HEK293 (cell line): ENCODE results near the gene NOL4L.
A peak's percentile ranks its signal among the peaks of the same experiment; 100 is the strongest.

Experiments
- KLF16 ChIP-seq: fragments of 450-650 bp; formaldehyde crosslinking; IDR thresholded peaks from 2 replicates; pipeline ENCODE4 v1.5.1; 2017; ENCODE audit warnings: missing biosample characterization, missing genetic modification characterization
- KLF8 ChIP-seq: fragments of 450-650 bp; formaldehyde crosslinking; IDR thresholded peaks from 2 replicates; pipeline ENCODE4 v1.5.1; 2016; ENCODE audit warnings: missing biosample characterization, missing genetic modification characterization
- PRDM6 ChIP-seq: fragments of 450-650 bp; formaldehyde crosslinking; IDR thresholded peaks from 2 replicates; pipeline ENCODE4 v1.5.1; 2017; ENCODE audit warnings: missing biosample characterization, missing genetic modification characterization
- SCRT2 ChIP-seq: fragments of 450-650 bp; formaldehyde crosslinking; IDR thresholded peaks from 2 replicates; pipeline ENCODE4 v1.5.1; 2016; ENCODE audit warnings: missing biosample characterization, missing genetic modification characterization
- SP2 ChIP-seq: fragments of 450-650 bp; formaldehyde crosslinking; IDR thresholded peaks from 2 replicates; pipeline ENCODE4 v1.5.1; 2016; ENCODE audit warnings: missing biosample characterization, missing genetic modification characterization
- ZBTB10 ChIP-seq: fragments of 450-650 bp; formaldehyde crosslinking; IDR thresholded peaks from 2 replicates; pipeline ENCODE4 v1.5.1; 2016; ENCODE audit warnings: missing biosample characterization, missing genetic modification characterization
- ZBTB48 ChIP-seq: fragments of 450-650 bp; formaldehyde crosslinking; IDR thresholded peaks from 2 replicates; pipeline ENCODE4 v1.5.1; 2016; ENCODE audit warnings: missing biosample characterization, missing genetic modification characterization
- ZFHX2 ChIP-seq: fragments of 450-650 bp; formaldehyde crosslinking; conservative IDR thresholded peaks from 2 replicates; pipeline ENCODE4 v1.5.1; 2016; ENCODE audit warnings: missing biosample characterization, missing genetic modification characterization
- ZNF114 ChIP-seq: fragments of 450-650 bp; formaldehyde crosslinking; IDR thresholded peaks from 2 replicates; pipeline ENCODE4 v1.5.0; 2017; ENCODE audit warnings: missing biosample characterization, missing genetic modification characterization
- ZNF133 ChIP-seq: fragments of 450-650 bp; formaldehyde crosslinking; IDR thresholded peaks from 2 replicates; pipeline ENCODE4 v1.5.1; 2016; ENCODE audit warnings: missing biosample characterization, missing genetic modification characterization
- ZNF16 ChIP-seq: fragments of 450-650 bp; formaldehyde crosslinking; IDR thresholded peaks from 2 replicates; pipeline ENCODE4 v1.5.1; 2016; ENCODE audit warnings: low read depth, missing biosample characterization, missing genetic modification characterization
- ZNF175 ChIP-seq: fragments of 450-650 bp; formaldehyde crosslinking; IDR thresholded peaks from 2 replicates; pipeline ENCODE4 v1.5.1; 2016; ENCODE audit warnings: missing biosample characterization, missing genetic modification characterization
- ZNF274 ChIP-seq, 2 experiments: fragments of 200-500 bp in 1 of 2; fragments of 450-650 bp in 1 of 2; sonication (Bioruptor generic) in 1 of 2; formaldehyde crosslinking in 1 of 2; IDR thresholded peaks; 2 replicates each; pipeline versions ENCODE4 v1.5.1 to v1.6.1; 2014 to 2016; ENCODE audit warnings: borderline replicate concordance in 1 of 2, inconsistent platforms in 1 of 2, low read length in 1 of 2, missing biosample characterization in 1 of 2, missing genetic modification characterization in 1 of 2
- ZNF324 ChIP-seq: fragments of 450-650 bp; formaldehyde crosslinking; IDR thresholded peaks from 2 replicates; pipeline ENCODE4 v1.5.1; 2016; ENCODE audit warnings: missing biosample characterization, missing genetic modification characterization
- ZNF366 ChIP-seq: fragments of 450-650 bp; formaldehyde crosslinking; conservative IDR thresholded peaks from 2 replicates; pipeline ENCODE4 v1.5.1; 2016; ENCODE audit warnings: missing biosample characterization, missing genetic modification characterization
- ZNF423 ChIP-seq: fragments of 450-650 bp; formaldehyde crosslinking; IDR thresholded peaks from 2 replicates; pipeline ENCODE4 v1.5.1; 2016; ENCODE audit warnings: missing biosample characterization, missing genetic modification characterization
- ZNF501 ChIP-seq: fragments of 450-650 bp; formaldehyde crosslinking; IDR thresholded peaks from 2 replicates; pipeline ENCODE4 v1.5.1; 2016; ENCODE audit warnings: missing biosample characterization, missing genetic modification characterization
- ZNF513 ChIP-seq: fragments of 450-650 bp; IDR thresholded peaks from 2 replicates; pipeline ENCODE4 v1.5.1; 2018; ENCODE audit warnings: missing biosample characterization, missing genetic modification characterization
- ZNF529 ChIP-seq: fragments of 450-650 bp; formaldehyde crosslinking; IDR thresholded peaks from 2 replicates; pipeline ENCODE4 v1.5.1; 2017; ENCODE audit warnings: missing genetic modification characterization, missing biosample characterization; ENCODE audit not compliant: insufficient replicate concordance
- ZNF558 ChIP-seq: fragments of 450-650 bp; formaldehyde crosslinking; IDR thresholded peaks from 2 replicates; pipeline ENCODE4 v1.5.1; 2016; ENCODE audit warnings: missing biosample characterization, missing genetic modification characterization
- ZNF561 ChIP-seq: fragments of 450-650 bp; IDR thresholded peaks from 2 replicates; pipeline ENCODE4 v1.5.1; 2018; ENCODE audit warnings: missing biosample characterization, missing genetic modification characterization, borderline replicate concordance
- ZNF626 ChIP-seq: fragments of 450-650 bp; sonication (Bioruptor Pico); formaldehyde crosslinking; IDR thresholded peaks from 2 replicates; pipeline ENCODE4 v1.5.1; 2018; ENCODE audit warnings: missing biosample characterization, missing genetic modification characterization, inconsistent platforms
- ZNF658 ChIP-seq: fragments of 450-650 bp; formaldehyde crosslinking; IDR thresholded peaks from 2 replicates; pipeline ENCODE4; 2016; ENCODE audit warnings: missing biosample characterization, missing genetic modification characterization
- ZNF785 ChIP-seq: fragments of 450-650 bp; formaldehyde crosslinking; IDR thresholded peaks from 2 replicates; pipeline ENCODE4 v1.5.1; 2016; ENCODE audit warnings: missing biosample characterization, missing genetic modification characterization
- ZNF843 ChIP-seq: fragments of 450-650 bp; formaldehyde crosslinking; IDR thresholded peaks from 2 replicates; pipeline ENCODE4 v1.5.1; 2016; ENCODE audit warnings: missing biosample characterization, missing genetic modification characterization

The NOL4L gene

GRCh38 chr20:32585011-32585585 lies at the start of gene NOL4L (continued):
- TF ChIP-seq ZNF366 (tag by site-specific recombination) (no peak), SP2 (peak; percentile 34; the same call in 1 of the 2 replicates), ZNF274 (IDR thresholded peaks at IDR 0.05; ENCODE audit: low read length) (no peak), ZNF274 (tag by site-specific recombination; IDR thresholded peaks at IDR 0.05; ENCODE audit: borderline replicate concordance) (no peak), ZNF561 (tag by site-specific recombination) (no peak), SCRT2 (tag by site-specific recombination) (peak; percentile 18; the same call in 1 of the 2 replicates), ZFHX2 (tag by site-specific recombination) (no peak; the same call in none of the 2 replicates), ZNF324 (tag by site-specific recombination) (no peak), PRDM6 (tag by site-specific recombination) (no peak), ZBTB48 (tag by site-specific recombination) (no peak), ZNF175 (tag by site-specific recombination) (no peak), KLF16 (tag by site-specific recombination) (no peak), ZNF501 (no peak), ZNF558 (tag by site-specific recombination) (no peak), KLF8 (tag by site-specific recombination) (no peak), ZNF785 (no peak), ZNF16 (tag by site-specific recombination) (no peak), ZNF133 (tag by site-specific recombination) (no peak), ZNF513 (peak; percentile 67; the same call in 1 of the 2 replicates), ZNF626 (tag by site-specific recombination) (no peak), ZNF843 (no peak), ZNF114 (tag by site-specific recombination) (no peak), ZNF423 (tag by site-specific recombination) (no peak), ZBTB10 (tag by site-specific recombination) (no peak), ZNF658 (tag by site-specific recombination) (no peak), ZNF529 (no peak)
- TF ChIP-seq, all 188 proteins: peak for 9
